ENCODE results near the gene RSL1D1. TPM values are rescaled to one million over a fixed set of nuclear protein-coding genes. Genes with fewer than 3 reads are reported as not detected.

Gene RSL1D1
- total and polyA plus RNA-seq, 12 donors: 24.7 to 133 (median 101) TPM

GRCh38 chr16:11848842-11849241, 2.5 kb downstream of the RSL1D1 start:
- ATAC-seq (no peak), DNase-seq (no peak)
- 82 to 90% methylated on average over 3 of the region's 3 CpGs for WGBS, 2 donors
- H3K27ac ChIP-seq: no peak overlapping the region
- H3K4me1 ChIP-seq: peaks cover 0 to 41% (median 28%) of the 10 kb centered on the region in 9 donors
- no peaks in the 10 kb centered on the region for H3K9me3 ChIP-seq
- peaks cover 0 to 64% (median 43%) of the 10 kb centered on the region in 9 donors for H3K36me3 ChIP-seq
- TF ChIP-seq CTCF (IDR thresholded peaks at IDR 0.05): no peak
- H3K27me3 ChIP-seq: no peaks in the 10 kb centered on the region
- intact Hi-C loops (cut with DNase I): loop anchor here in 5 of 10 donors (5.0 to 10.0 kb wide), 5 partner anchors 52 to 216 kb away; partner anchors contain the start of gene ZC3H7A (in 2 of the 5)
- no peak overlapping the region for H3K4me3 ChIP-seq

DNA sequence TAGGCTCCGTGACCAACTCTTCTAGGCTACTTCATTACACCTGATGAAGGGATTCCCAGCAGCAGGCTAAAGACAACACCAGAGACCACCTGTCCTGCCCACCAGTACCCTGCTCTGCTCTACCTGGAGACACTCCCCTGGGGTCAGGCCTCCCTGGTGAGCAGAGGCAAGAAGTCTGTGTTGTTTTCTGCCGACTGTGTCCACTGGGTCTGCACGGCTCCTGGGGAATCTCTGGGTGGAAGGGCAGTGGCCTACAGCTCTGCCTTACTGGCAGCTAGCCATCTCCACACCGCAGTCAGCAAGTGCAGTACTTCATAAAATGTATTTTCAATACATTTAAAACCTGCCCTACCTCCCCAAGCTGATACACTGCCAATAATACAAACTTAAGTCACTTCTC, 6.8 kb downstream of the RSL1D1 start:
- Histone ChIP-seq H3K9me3 (no peaks in the 10 kb centered on the region), H3K36me3 (peaks cover 0 to 100% (median 75%) of the 10 kb centered on the region in 9 donors), H3K4me3 (no peak overlapping the region), H3K4me1 (peaks cover 0 to 14% (median under 1%) of the 10 kb centered on the region in 9 donors), H3K27ac (no peak overlapping the region), H3K27me3 (no peaks in the 10 kb centered on the region)
- ATAC-seq (no peak), DNase-seq (no peak)
- no peak for TF ChIP-seq CTCF (IDR thresholded peaks at IDR 0.05)
- WGBS, 2 donors: 87 to 90% methylated on average over 4 of the region's 4 CpGs
- intact Hi-C loops (cut with DNase I): loop anchor here in 4 of 10 donors (10.0 kb wide), 4 partner anchors 50 to 220 kb away; partner anchors contain the start of gene ZC3H7A (in 1 of the 4)

GRCh38 chr16:11843861-11844260, 7.5 kb downstream of the RSL1D1 start:
- H3K27ac ChIP-seq: no peak overlapping the region

GRCh38 chr16:11843206-11843605, 8.1 kb downstream of the RSL1D1 start:
- ATAC-seq: no peak

More at GRCh38 chr16:11843861-11844260, 7.5 kb downstream of the RSL1D1 start:
- TF ChIP-seq CTCF (IDR thresholded peaks at IDR 0.05): no peak
- Histone ChIP-seq H3K9me3 (no peaks in the 10 kb centered on the region), H3K4me1 (peaks cover 0 to 7% (median 0%) of the 10 kb centered on the region in 9 donors), H3K4me3 (no peak overlapping the region), H3K36me3 (peaks cover 0 to 100% (median 81%) of the 10 kb centered on the region in 9 donors), H3K27me3 (no peaks in the 10 kb centered on the region)
- DNase-seq (no peak), ATAC-seq (no peak)
- intact Hi-C loops (cut with DNase I): loop anchor here in 4 of 10 donors (10.0 kb wide), 4 partner anchors 49 to 221 kb away; partner anchors contain the start of gene ZC3H7A (in 1 of the 4)
- WGBS, 2 donors: 86 to 92% methylated on average over 5 of the region's 5 CpGs

More at GRCh38 chr16:11843206-11843605, 8.1 kb downstream of the RSL1D1 start:
- Histone ChIP-seq H3K27me3 (no peaks in the 10 kb centered on the region), H3K27ac (no peak overlapping the region), H3K4me1 (peaks cover 0 to under 1% (median 0%) of the 10 kb centered on the region in 9 donors), H3K36me3 (peaks cover 0 to 100% (median 82%) of the 10 kb centered on the region in 9 donors), H3K4me3 (no peak overlapping the region), H3K9me3 (no peaks in the 10 kb centered on the region)
- WGBS, 2 donors: 97 to 98% methylated on average over 11 of the region's 11 CpGs
- TF ChIP-seq CTCF (IDR thresholded peaks at IDR 0.05): no peak
- intact Hi-C loops (cut with DNase I): loop anchor here in 4 of 10 donors (10.0 kb wide), 4 partner anchors 48 to 222 kb away; partner anchors contain the start of gene ZC3H7A (in 1 of the 4)
- no peak for DNase-seq
